ENCODE measurements around the gene PLS1. TPM values are rescaled to one million over a fixed set of nuclear protein-coding genes. Genes with fewer than 3 reads are reported as not detected.

PLS1 gene
- total RNA-seq, 2 experiments from 2014 or later = 0.63 to 0.92 TPM

DNA sequence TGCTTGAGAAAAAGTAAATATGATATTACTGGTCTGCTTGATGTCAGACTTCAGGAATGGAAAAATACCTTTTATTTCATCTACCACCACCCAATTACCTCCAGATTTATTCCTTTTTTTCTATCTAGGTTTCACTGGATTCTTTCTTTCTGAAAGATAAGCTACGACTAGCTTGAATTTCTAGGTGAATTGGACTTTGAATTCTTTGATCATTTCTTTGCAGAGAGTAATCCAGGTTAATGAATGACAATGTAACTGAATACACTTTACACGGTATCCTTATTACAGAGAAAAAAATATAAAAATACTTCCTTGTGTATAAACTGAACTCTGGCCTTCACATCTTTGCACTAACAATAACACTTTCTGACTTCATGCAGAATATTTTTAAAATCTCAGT lies 68.1 kb downstream of the PLS1 start:
- H3K27ac Mint-ChIP-seq = no peak overlapping the region
- ChIA-PET POLR2A (no interaction called here), CTCF (no interaction called here)
- no peak overlapping the region for H3K4me3 ChIP-seq (ENCODE audit: low read length)
- H3K27me3 Mint-ChIP-seq = no peaks in the 10 kb centered on the region
- no peak for ATAC-seq (ENCODE audit: poor library complexity)
- no peaks in the 10 kb centered on the region for H3K9me3 Mint-ChIP-seq
- H3K36me3 ChIP-seq (ENCODE audit: insufficient read depth, low read length) = no peaks in the 10 kb centered on the region
- intact Hi-C loops (cut with DNase I, micrococcal nuclease) = no loop called here
- H3K4me3 Mint-ChIP-seq = no peak overlapping the region
- no peaks in the 10 kb centered on the region for H3K4me1 ChIP-seq (ENCODE audit: insufficient read depth, low read length)
- TF ChIP-seq, protein P1, sequence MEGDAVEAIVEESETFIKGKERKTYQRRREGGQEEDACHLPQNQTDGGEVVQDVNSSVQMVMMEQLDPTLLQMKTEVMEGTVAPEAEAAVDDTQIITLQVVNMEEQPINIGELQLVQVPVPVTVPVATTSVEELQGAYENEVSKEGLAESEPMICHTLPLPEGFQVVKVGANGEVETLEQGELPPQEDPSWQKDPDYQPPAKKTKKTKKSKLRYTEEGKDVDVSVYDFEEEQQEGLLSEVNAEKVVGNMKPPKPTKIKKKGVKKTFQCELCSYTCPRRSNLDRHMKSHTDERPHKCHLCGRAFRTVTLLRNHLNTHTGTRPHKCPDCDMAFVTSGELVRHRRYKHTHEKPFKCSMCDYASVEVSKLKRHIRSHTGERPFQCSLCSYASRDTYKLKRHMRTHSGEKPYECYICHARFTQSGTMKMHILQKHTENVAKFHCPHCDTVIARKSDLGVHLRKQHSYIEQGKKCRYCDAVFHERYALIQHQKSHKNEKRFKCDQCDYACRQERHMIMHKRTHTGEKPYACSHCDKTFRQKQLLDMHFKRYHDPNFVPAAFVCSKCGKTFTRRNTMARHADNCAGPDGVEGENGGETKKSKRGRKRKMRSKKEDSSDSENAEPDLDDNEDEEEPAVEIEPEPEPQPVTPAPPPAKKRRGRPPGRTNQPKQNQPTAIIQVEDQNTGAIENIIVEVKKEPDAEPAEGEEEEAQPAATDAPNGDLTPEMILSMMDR (IDR thresholded peaks at IDR 0.05) = no peak
- no peaks in the 10 kb centered on the region for H3K36me3 Mint-ChIP-seq (ENCODE audit: low read depth)
- no peak overlapping the region for H3K27ac ChIP-seq (ENCODE audit: low read depth in 1 of 2, low read length in 2 of 2)
- H3K4me1 Mint-ChIP-seq (ENCODE audit: low read depth) = no peaks in the 10 kb centered on the region
- no peak for DNase-seq
- H3K27me3 ChIP-seq (ENCODE audit: control insufficient read depth in 1 of 2, insufficient read depth in 2 of 2, low read length in 2 of 2) = no peaks in the 10 kb centered on the region
- no peaks in the 10 kb centered on the region for H3K9me3 ChIP-seq (ENCODE audit: control insufficient read depth in 1 of 2, insufficient read depth in 1 of 2, low read length in 2 of 2)

DNA sequence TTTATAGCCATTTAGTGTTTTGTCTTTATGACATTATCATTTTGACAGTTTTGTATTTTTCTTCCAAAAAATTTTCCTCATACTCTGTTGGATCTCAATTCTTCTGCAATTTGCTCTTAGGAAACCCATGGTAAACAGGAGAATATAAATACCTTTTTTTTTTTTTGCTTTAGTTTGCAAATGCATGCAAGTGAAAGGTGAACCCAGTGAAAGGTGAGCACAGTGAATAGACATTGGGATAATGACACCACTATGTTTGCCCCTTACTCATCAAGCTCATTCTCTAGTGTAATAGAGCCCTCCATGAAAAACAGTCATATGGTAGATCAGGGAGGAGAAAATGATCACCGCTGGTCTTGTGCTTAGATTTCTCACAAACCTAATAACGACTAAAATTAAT lies 68.6 kb downstream of the PLS1 start:
- no peaks in the 10 kb centered on the region for H3K4me1 Mint-ChIP-seq (ENCODE audit: low read depth)
- no peaks in the 10 kb centered on the region for H3K9me3 Mint-ChIP-seq
- TF ChIP-seq, protein P1 (IDR thresholded peaks at IDR 0.05) = no peak
- intact Hi-C loops (cut with DNase I, micrococcal nuclease) = no loop called here
- Histone ChIP-seq H3K4me1 (ENCODE audit: insufficient read depth, low read length) (no peaks in the 10 kb centered on the region), H3K4me3 (ENCODE audit: low read length) (no peak overlapping the region), H3K27ac (ENCODE audit: low read depth in 1 of 2, low read length in 2 of 2) (no peak overlapping the region), H3K9me3 (ENCODE audit: control insufficient read depth in 1 of 2, insufficient read depth in 1 of 2, low read length in 2 of 2) (no peaks in the 10 kb centered on the region), H3K27me3 (ENCODE audit: control insufficient read depth in 1 of 2, insufficient read depth in 2 of 2, low read length in 2 of 2) (no peaks in the 10 kb centered on the region), H3K36me3 (ENCODE audit: insufficient read depth, low read length) (no peaks in the 10 kb centered on the region)
- H3K4me3 Mint-ChIP-seq = no peak overlapping the region
- ATAC-seq (ENCODE audit: poor library complexity) (no peak), DNase-seq (no peak)
- ChIA-PET POLR2A (no interaction called here), CTCF (interaction anchor here (1.0 kb wide), 1 partner anchor 19 kb away, joined by 3 read pairs; no protein-coding TSS in a partner anchor)
- no peak overlapping the region for H3K27ac Mint-ChIP-seq
- H3K36me3 Mint-ChIP-seq (ENCODE audit: low read depth) = no peaks in the 10 kb centered on the region
- H3K27me3 Mint-ChIP-seq = no peaks in the 10 kb centered on the region

DNA sequence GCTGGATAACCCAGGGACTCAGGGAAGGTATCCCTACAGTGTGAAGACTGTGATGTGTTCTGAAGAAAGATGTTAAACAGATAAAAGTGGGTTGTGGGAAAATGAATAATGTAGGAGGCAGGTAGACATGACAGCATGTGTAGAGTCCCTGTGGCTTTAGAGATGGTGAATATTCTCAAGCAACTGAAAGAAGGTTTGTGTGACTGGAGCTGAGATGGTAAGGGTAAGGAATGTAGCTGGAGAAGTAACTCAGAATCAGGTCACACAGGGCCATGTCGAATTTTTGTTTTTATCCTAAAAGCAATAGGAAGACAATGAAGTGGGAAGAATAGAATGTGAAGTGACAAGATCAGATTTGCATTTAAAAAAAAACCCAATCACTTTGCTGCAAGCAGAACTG lies 73.9 kb downstream of the PLS1 start:
- ChIA-PET POLR2A (no interaction called here), CTCF (interaction anchor here (1.2 kb wide), 1 partner anchor 25 kb away, joined by 3 read pairs; no protein-coding TSS in a partner anchor)
- no peaks in the 10 kb centered on the region for H3K27me3 Mint-ChIP-seq
- peaks cover 5% of the 10 kb centered on the region for H3K36me3 Mint-ChIP-seq (ENCODE audit: low read depth)
- no peaks in the 10 kb centered on the region for H3K9me3 Mint-ChIP-seq
- H3K27ac Mint-ChIP-seq = no peak overlapping the region
- H3K4me3 Mint-ChIP-seq = no peak overlapping the region
- TF ChIP-seq, protein P1 (IDR thresholded peaks at IDR 0.05) = no peak
- Histone ChIP-seq H3K4me3 (ENCODE audit: low read length) (no peak overlapping the region), H3K9me3 (ENCODE audit: control insufficient read depth in 1 of 2, insufficient read depth in 1 of 2, low read length in 2 of 2) (no peaks in the 10 kb centered on the region), H3K27ac (ENCODE audit: low read depth in 1 of 2, low read length in 2 of 2) (no peak overlapping the region), H3K27me3 (ENCODE audit: control insufficient read depth in 1 of 2, insufficient read depth in 2 of 2, low read length in 2 of 2) (no peaks in the 10 kb centered on the region), H3K4me1 (ENCODE audit: insufficient read depth, low read length) (no peaks in the 10 kb centered on the region), H3K36me3 (ENCODE audit: insufficient read depth, low read length) (no peaks in the 10 kb centered on the region)
- ATAC-seq (ENCODE audit: poor library complexity) (no peak), DNase-seq (no peak)
- intact Hi-C loops (cut with DNase I, micrococcal nuclease) = no loop called here
- no peaks in the 10 kb centered on the region for H3K4me1 Mint-ChIP-seq (ENCODE audit: low read depth)
